GM23248 (cell line): ENCODE measurements around the gene NKAIN2.

Source experiments
- EZH2 ChIP-seq: fragments of 200-600 bp; sonication (generic); IDR thresholded peaks from 2 replicates; pipeline ENCODE4 v1.6.1; 2018; ENCODE audit warnings: antibody characterized with exemption, mild to moderate bottlenecking; ENCODE audit not compliant: insufficient read depth, poor library complexity, severe bottlenecking
- EZH2phosphoT487 ChIP-seq: fragments of 200-600 bp; sonication (generic); IDR thresholded peaks from 2 replicates; pipeline ENCODE4 v1.6.1; 2018; ENCODE audit warnings: antibody characterized with exemption, moderate library complexity, mild to moderate bottlenecking, low read depth; ENCODE audit not compliant: insufficient read depth

- TF ChIP-seq EZH2 (no peak), EZH2phosphoT487 (no peak)
Observed at GRCh38 chr6:124055395-124055794, 251.7 kb downstream of the NKAIN2 start.
